HuH-7.5 (cell line): ENCODE results near the gene SCRN1.

ENCODE experiments used
- DNase-seq: peaks from one replicate; pipeline ENCODE4 v3.0.0; 2011; ENCODE audit warnings: low spot score

The SCRN1 gene

GRCh38 chr7:30003098-30003497 is 13.5 kb upstream of the SCRN1 start:
- no peak for DNase-seq

DNA sequence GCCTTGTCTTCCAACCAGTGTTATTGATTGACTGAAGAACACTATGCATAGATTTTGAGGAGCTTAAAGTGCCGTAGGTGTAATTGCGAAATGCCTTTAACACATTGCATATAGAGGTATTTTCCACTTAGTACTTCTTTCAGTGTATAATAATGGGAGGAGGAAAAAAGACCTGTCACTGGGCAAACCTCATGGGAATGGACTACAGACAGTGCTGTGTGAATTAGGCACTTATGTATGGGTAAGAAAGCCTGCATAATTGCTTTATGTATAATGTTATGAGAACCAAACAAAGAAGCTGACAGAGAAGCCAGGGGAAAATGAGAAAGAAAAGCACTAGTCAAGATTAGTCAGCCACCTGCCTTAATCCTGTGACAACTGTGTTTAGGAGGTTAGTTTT is 12.4 kb upstream of the SCRN1 start:
- DNase-seq, result no peak

- DNase-seq, result no peak
Observed at GRCh38 chr7:29998489-29998888, 8.9 kb upstream of the SCRN1 start.

- no peak for DNase-seq
Observed at GRCh38 chr7:29996321-29996720, 6.7 kb upstream of the SCRN1 start.

DNA sequence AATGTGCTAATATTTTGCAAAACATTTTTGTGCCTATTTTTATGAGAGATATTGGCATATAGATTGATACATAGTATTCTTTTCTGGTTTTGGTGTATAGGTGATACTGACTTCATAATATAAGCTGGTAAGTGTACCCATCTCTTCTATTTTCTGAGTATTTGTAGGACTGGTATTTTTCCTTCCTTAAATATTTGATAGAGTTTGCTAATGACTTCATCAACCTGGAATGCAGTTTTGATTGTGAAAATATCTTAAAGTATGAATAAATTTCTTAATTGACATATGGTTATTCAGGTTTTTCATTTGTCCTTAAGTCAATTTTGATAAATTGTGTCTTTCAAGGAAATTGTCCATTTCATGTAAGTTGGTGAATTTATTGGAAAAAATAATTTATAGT is 6.1 kb upstream of the SCRN1 start:
- DNase-seq, result no peak

DNA sequence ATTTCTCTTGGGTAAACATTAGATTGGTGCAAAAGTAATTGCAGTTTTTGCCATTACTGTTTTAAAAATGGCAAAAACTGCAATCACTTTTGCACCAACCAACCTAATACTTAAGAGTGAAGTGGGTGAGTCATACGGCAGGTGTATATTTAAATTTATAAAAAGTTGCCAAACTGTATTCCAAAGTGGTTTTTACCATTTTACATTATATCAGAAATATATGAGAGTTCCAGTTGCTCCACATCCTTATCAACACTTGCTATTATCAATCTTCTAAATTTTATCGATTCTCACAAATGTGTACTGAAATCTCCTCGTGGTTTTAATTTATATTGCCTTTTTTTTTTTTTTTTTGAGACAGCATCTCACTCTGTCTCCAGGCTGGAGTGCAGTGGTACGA is 3.5 kb upstream of the SCRN1 start:
- DNase-seq, result no peak

DNA sequence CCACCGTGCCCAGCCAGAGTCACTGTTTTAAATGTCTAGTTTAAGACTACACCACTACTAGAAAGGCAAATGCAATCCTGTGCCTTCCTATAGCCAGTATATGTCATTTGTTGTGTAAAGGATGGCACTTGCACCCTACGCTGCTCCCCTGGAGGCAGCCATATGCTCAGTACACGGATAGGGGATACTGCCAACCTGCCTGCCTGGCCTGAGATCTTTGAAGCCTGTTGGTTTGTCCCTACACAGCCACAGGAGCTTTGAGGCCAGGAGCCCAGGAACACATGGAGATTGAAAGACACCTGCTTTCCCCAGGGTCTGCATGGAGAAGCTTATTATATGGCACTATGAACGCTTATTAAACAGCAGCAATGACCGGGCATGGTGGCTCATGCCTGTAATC is 2.3 kb upstream of the SCRN1 start:
- no peak for DNase-seq

GRCh38 chr7:29990931-29991330 is 1.3 kb upstream of the SCRN1 start:
- no peak for DNase-seq

DNA sequence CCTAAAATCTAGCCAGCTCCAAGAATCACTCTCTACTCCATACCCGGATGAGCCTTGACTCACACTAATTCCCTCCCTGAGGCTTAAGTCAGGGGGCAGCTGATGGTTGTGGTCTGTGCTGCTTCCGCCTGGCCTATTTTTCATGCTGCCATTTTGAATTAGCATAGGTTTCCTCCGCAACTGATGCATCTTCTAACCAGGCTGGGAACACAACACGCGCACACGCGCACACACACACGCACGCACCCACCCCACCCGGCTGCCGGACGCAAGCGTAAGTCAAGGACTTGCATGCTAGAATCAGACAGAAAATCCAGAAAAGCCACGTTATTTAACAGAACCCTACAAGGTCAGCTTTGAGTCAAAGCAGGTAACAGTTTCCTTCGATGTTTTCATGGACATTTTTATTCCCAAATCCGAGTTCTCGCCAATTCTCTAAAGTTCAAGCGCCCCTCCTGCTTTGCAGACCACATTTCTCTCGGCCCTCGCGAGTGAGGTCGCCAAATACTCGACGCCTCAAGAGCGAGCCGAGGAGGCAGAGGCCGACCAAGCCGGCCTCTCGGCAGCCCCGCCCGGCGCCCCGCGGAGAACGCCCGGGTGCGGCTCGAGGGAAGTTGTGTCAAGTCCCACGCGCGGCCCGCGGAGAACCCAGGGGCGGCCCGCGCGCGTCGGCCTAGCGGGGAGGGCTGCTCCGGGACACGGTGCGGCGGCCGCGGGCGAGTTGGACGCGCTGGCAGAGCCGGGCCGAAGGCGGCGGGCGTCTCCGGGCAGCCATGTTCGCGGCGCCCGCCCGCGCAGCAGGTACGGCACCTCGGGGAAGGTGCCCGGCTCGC is 961 bp downstream of the SCRN1 start:
- DNase-seq, result peak; percentile 56

- DNase-seq, result peak; percentile 54
Observed at GRCh38 chr7:29987811-29988317, 1.7 kb downstream of the SCRN1 start.

GRCh38 chr7:29987083-29987482 is 2.5 kb downstream of the SCRN1 start:
- no peak for DNase-seq

DNA sequence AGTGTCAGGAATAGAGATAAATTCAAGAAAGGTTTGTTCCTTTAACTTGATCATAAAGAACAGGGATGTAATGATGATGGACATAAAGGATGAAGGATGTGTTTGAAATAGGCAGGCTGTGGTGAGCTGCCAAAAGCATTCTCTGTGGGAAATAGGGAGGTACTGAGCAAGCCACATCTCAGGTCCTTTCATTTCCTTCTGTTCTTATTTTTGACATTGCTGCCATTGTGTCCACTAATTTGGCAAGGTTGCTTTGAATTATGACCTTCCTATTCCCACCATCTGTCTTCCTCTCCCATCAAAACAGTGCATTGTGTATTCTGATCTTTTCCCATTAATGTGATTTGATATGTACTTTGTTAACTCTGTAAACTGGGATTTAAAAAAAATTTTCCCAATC is 9.4 kb downstream of the SCRN1 start:
- DNase-seq, result no peak

GRCh38 chr7:29977886-29978651 is 11.5 kb downstream of the SCRN1 start:
- DNase-seq, result no peak

DNA sequence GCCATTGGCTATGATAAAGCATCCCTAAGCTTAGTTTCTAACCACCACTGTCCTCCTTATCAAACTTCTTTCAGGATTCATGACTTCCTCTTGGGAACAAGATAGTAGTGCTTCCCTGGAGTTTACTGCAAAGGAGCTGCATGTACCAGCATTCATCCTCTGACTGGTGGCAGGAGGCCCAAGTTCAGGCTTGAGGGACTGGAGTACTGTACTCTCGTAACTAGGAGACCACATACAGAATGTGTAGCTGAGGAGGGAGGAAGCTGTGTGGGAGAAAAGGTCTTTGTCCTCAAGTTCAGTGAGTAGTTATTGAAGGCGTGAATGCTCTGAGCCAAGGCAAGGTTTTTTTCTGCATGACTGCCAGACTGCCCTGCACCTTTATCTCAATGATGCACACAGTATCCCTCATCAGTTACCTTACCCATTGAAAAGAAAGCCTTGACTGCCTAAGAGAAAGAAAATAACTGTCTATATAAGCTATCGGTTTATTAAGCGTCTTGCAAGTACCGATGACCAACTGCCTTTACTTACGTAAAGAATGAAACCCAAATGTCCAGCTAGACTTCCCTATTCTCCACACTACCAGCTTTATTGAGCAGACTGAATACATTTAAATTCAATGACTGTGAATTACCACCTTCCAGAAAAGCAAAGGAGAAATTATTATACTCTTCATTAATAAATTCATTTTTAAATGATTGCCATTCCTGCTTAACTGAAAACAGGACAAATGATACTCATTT is 12.8 kb downstream of the SCRN1 start:
- DNase-seq, result no peak

DNA sequence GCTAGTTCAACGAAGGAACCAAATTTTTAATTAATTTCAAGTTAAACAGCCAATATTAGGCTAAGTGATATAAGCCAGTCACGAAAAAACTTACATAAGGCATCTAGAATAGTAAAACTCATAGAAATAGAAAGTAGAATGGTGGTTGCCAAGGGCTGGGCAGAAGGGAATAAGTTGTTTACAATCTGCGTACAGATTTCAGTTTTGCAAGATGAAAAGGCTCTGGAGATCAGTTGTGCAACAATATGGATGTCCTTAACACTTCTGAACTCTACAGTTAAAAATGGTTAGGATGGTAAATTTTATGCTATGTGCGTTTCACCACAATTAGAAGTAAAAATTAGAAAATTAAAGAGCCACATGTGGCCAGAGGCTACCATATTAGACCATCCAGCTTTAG is 13.3 kb downstream of the SCRN1 start:
- DNase-seq, result no peak

- no peak for DNase-seq
Observed at GRCh38 chr7:29975561-29975960, 14.0 kb downstream of the SCRN1 start.

DNA sequence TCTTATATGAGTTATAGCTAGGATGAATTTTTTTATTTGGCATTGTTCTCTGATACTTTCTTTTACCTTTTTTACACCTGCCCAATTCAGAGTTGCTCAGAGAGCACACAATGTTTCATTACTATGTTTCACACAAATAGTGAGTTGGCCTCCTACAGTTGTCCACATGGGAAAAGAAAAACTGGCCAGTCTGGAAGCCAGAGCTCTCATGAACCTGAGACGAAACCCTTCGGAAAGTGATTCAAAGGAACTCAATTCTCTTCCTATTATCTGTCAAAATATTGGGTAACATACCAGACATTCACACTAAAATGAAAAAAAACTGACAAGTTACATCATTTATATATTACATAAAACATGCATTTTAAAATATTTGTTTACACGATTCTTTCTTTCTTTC is 15.3 kb downstream of the SCRN1 start:
- no peak for DNase-seq

- DNase-seq, result no peak
Observed at GRCh38 chr7:29972315-29972669, 17.3 kb downstream of the SCRN1 start.

DNA sequence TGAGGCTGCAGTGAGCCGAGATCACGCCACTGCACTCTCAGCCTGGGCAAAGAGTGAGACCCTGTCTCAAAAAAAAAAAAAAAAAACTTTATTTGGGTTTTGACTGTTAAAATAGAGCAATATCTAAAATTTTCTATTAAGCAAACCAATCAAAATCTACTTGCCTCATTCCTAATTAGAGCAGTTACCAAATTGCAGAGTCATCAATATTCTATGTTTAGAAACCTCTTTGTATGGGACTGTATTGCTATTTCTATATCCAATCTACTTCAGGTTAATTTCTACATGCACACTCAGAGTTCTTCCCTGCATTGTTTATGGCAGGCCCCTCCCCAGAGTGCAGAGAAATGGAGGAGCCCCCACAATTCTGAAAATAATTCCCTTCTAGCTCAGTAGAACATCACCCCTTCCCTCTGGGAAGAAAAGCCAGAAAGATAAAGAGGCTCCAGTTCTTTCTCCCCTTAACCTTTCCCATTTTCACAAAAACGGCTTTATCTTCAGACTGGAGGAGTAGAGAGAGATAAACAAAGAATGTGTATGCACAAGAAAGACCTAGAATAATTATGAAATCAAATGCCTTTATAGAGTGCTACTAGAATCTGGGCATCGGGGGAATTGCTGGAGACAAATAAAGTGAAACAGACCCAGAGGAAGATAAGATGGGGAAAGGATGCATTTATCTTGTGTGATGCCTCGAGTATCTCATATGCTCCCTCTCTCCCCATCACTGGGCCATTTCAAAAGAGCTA is 17.9 kb downstream of the SCRN1 start:
- DNase-seq, result no peak

- DNase-seq, result no peak
Observed at GRCh38 chr7:29970158-29970557, 19.4 kb downstream of the SCRN1 start.

GRCh38 chr7:29969738-29970137 is 19.9 kb downstream of the SCRN1 start:
- DNase-seq, result no peak
